ENCODE results near the gene CDH10.

Gene CDH10

DNA sequence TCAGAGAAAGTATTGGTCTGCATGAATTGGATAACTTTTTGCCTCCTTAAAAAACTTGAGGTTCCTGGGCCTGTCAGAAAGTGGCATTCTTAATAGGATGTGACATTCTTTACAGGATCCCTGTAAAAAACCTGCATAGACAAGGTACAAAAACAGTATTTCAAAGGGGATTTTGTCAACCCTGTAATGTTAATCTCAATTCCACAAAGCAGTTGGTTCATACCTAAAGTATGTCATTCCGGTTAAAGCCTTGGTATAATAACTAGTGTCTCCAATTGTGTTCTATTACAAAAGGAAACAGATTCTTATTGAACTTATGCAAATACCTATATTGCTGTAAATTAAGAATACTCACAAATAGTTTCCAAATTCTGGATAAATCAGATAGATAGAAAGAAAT, 169.7 kb downstream of the CDH10 start:
- DNase-seq, result no peak

DNA sequence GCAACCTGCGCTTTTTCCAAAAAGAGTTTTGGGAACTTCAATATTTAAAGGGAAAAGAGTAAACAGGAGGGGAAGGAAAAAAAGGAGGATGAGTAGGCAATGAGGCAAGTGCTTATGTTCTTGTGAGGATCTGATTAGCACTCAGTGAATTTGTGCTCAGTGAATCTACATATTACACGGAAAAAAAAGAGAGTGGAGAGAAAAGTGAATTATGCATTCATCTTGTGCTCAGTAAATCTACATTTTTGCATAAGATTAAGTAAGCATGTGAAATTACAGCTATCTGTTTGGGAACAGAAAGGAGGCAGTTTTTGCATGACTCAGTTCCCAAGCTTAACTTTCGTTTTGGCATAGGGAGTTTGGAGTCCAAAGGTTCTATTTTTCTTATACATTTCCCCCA, 170.1 kb downstream of the CDH10 start:
- no peak for DNase-seq

DNA sequence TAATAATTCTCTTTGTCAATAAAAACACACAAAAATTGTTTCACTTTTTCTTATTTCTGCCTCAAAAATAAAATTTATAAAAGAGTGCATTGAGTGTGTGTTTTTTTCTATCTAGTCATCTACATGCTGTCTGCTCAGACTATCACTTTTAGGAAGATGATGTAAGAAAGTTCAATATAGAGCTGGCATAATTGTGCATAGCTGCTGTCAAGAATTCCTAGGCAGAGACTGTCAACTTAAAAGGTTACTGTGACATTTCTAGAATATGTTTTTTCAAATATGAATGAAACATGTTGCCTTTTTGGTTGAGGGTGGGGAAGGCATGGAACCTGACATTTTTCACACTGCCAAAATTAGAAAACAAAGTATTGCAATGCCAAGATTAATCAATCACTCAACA, 172.3 kb downstream of the CDH10 start:
- DNase-seq, result no peak

DNA sequence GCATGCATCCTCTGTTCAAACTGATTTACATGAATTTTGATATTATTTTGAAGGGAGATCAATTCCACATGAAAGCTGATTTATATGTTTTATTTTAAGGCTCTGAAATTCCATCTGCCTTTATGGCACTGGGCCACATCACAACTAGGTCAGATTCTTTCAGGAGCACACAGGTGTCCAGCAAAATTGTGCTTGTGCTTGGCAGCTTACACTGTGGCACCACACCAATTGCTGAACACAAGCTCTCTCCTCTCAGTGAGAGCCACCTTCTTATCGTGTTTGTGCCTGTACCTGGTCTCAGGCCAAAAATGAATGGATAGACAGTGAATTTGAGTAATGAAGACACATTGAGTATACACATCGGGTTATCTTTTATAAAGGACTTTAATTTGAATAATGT, 200.4 kb downstream of the CDH10 start:
- no peak for DNase-seq

DNA sequence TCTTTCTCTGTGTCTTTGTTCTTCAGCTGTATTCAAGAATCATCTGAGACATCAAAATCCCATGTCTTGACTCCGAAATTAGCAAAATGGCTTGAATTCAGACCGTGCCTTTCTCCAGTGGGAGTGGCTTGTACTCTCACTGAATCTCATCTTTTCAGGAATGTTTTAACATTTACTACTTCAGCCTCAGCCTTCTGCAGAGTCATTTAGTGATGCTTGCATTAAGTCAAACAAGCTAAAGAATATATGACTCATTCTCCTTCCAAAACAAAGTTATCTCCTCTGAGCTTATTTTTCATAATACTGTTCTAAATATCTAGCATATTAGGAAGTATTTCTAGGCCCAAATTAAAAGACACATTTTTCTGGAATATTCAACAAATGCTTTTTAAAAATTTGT, 205.3 kb downstream of the CDH10 start:
- DNase-seq, result no peak

Measured in left hindlimb (tissue), 1 donor.